Anterior cingulate cortex (tissue), 58 donors: Measurements from ENCODE around the gene TSFM.

Experiments
- DNase-seq, 58 donors: peaks; one replicate each; lab custom pipeline; 2025; lab: John Stamatoyannopoulos, UW

TSFM gene

GRCh38 chr12:57775563-57776246 is 6.9 kb upstream of the TSFM start:
- DNase-seq: no peak

DNA sequence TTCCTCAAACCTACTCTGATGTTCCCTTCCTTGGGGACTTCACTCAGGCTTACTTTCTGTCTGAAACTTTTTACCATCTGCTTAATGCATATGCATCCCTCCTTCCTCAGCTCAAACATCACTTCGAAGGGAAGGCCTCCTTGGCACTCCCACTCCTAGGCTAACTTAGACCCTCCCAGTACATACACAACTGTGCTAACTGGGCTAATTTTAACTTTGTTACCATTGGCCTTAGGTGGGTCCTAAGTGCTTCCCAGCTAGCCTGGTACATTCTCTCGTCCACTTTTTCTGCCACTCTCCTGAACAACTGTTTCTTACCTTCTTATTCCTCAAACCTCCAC is 6.4 kb upstream of the TSFM start:
- no peak for DNase-seq

GRCh38 chr12:57777367-57777766 is 5.2 kb upstream of the TSFM start:
- no peak for DNase-seq

- DNase-seq: no peak
These were observed 4.7 kb upstream of the TSFM start for GRCh38 chr12:57777911-57778310.

- DNase-seq: no peak
These were observed 2.9 kb upstream of the TSFM start for GRCh38 chr12:57779736-57780135.

DNA sequence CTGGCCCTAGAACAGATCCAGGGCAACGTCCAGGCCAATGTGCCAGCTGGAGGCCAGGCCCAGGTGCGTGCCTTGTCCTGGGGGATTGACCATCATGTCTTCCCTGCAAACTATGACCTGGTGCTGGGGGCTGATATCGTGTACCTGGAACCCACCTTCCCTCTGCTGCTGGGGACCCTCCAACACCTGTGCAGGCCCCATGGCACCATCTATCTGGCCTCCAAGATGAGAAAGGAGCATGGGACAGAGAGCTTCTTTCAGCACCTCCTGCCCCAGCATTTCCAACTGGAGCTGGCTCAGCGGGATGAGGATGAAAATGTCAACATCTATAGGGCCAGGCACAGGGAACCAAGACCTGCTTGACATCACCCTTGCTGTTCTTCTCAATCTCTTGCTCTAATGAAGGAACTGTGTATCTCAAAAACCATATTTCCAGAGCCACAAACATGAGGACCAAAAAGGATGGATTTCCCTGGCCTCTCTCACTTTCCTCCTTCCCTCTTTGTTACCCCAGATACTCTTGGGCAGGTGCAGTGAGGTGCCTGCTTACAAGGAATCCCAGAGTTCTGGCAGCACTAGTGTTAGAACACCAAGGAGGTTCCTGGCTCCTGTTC is 2.2 kb upstream of the TSFM start:
- DNase-seq: no peak

GRCh38 chr12:57781244-57781643 is 1.3 kb upstream of the TSFM start:
- DNase-seq: no peak

DNA sequence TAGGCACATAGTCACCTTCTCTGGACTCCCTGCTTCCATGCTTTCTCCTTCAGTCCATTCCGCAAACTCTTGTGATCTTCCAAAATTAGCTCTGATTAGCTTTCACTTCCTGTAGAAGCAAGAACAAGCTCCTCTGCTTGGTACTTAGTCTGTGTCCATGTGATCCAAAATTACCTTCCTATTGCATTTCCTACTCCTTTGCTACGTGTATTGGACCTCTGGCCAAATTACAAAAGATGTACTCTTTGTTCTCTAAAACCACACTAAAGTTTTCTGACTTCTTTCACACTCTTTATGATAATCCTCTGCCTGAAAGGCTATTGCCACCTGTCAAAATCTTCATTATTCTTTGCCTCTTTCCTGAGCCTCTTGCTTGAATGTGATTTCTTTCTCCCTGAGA is 786 bp upstream of the TSFM start:
- DNase-seq: no peak

GRCh38 chr12:57782243-57782607 is 362 bp upstream of the TSFM start:
- DNase-seq: no peak

GRCh38 chr12:57783466-57783801 is 847 bp downstream of the TSFM start:
- no peak for DNase-seq

GRCh38 chr12:57783861-57784260 is 1.3 kb downstream of the TSFM start:
- DNase-seq: no peak

DNA sequence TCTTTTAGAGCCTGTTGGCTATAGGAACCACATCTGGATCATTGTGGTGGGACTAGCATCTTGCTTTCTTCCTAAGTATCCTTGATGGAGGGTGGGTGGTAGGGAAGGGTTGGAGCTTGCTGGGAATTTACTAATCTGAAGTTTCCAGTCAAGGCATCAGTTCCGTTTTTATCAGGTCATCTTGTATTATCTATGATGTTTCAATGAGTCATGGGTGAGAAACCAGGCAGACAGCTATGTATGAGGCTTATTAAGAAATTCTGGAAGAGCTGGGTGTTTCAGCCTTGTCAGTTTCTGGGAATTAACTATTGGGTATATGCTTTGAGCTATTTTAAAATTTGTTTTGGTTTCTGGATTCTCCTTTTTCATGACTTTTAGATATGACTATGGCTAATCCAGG is 11.3 kb downstream of the TSFM start:
- DNase-seq: no peak

GRCh38 chr12:57795354-57795753 is 12.8 kb downstream of the TSFM start:
- DNase-seq: no peak

DNA sequence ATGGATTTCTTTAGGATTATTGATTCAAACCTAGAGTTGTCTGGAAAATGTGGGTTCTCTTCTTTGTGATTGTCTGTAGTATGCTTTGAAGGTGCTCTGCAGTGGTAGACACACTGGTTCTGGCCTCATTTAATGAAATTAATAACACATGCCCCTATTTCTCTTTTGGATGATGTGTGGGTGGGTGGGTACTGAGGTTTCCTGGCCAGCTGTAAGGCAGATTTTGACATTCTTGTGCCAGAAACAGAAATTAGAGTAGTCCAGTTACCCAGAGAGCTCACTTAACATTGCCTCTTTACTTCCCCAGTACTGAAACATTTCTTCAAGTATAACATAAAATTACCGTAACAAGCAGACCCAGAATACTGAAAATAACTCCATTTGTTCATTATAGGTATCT is 14.4 kb downstream of the TSFM start:
- DNase-seq: no peak

GRCh38 chr12:57797933-57798332 is 15.3 kb downstream of the TSFM start:
- no peak for DNase-seq

DNA sequence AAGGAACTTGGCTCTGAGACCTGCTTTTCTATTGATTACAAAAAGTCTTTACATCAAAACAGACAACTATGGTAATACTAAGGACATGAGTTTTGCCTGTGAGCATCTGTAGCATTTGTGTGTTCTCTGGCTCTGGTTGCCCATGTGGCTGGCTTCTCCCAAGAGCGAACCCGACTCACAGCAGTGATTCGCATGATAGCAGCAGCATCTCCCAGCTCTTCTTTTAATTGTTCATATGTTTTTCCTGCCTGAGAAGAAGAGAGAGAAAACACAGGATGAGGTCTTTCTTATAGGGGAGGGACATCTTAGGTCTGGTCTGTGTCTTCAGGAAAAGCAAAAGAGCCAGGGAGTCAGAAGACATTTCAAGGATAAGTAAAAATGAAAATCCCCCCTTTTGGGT is 18.4 kb downstream of the TSFM start:
- DNase-seq: no peak

GRCh38 chr12:57802607-57803006 is 20.0 kb downstream of the TSFM start:
- no peak for DNase-seq

DNA sequence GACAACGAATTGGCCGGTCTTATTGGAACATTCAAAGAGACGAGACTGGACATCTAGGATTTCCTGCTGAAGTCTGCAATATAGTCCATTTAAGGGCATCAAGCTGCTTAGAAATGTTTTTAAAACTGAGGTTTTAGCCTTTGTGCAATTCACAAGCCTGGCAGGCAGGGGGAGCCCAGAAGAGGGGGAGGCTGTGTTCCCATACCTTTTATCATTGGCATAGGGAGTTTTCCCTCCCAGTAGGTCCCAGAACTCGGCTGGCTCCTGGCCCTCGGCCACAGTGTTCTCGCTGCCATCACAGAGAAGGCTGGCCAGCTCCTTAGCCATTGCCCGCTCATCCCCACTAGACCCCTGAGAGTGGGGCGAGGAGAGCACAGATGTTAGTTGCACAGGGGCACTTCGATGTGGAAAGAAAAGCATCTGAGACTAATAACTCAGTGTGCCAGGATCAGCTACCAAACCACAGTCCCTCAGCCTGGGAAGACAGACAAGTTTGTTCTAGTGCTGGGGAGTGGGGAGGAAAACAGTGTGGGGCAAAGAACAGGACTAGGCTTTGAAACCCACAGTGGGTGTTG is 20.8 kb downstream of the TSFM start:
- DNase-seq: peak in 16 of 58 donors; percentile 9 to 41 (median 18)

DNA sequence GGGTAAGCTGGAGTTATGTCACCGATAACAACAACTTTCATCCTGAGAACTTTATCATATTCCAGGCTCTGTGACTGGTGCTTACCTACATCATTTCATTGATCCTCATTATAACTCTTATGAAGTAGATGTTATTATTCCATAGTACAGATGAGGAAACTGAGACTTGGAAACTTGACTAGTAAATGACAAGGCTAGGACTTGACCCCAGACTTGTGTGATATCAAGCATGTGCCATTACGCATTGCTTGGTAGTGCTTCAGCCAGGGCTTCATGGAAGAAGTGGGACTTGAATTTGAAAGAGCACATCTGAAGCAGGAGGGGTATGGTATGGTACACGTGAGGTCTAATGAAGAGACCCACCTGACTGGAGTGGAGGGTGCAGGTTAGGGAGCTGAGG is 24.1 kb downstream of the TSFM start:
- no peak for DNase-seq

- no peak for DNase-seq
These were observed 24.7 kb downstream of the TSFM start for GRCh38 chr12:57807285-57807684.

DNA sequence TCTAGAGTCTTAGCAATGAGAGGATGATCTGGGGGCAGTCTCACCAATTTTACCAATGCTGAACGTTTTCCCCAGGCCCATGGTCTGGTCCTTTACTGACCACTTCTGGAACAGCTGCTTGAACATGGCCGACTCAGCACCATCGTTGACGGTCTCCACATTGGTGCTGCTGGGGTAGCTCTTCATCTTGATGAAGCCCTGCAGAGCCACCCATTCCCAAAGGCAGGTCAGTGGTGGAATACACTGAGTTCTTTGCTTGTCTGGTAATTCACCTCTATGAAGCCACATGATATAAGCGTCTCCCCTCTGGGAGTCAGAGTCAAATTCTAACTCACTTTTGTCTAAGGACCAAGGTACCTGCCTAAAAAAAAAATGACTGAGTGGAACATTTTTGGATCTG is 25.8 kb downstream of the TSFM start:
- DNase-seq: no peak

- no peak for DNase-seq
These were observed 26.8 kb downstream of the TSFM start for GRCh38 chr12:57809425-57809824.

- DNase-seq: no peak
These were observed 27.9 kb downstream of the TSFM start for GRCh38 chr12:57810450-57810849.
